AG09319 (cell line): Measurements from ENCODE around the gene SDS.

Source experiments
- DNase-seq: peaks from one replicate; pipeline ENCODE4 v3.0.0-alpha.2; 2010; ENCODE audit warnings: low read depth; ENCODE audit errors: extremely low read depth
- CTCF ChIP-seq: IDR thresholded peaks from 2 replicates; pipeline ENCODE4 v1.5.1; 2011; ENCODE audit warnings: low read depth, mild to moderate bottlenecking, inconsistent platforms, low read length, moderate library complexity

The SDS gene

GRCh38 chr12:113416091-113416754, 12.5 kb upstream of the SDS start:
- no peak for DNase-seq

GRCh38 chr12:113414519-113415038, 10.9 kb upstream of the SDS start:
- DNase-seq, result no peak
- no peak for TF ChIP-seq CTCF

More at GRCh38 chr12:113416091-113416754, 12.5 kb upstream of the SDS start:
- TF ChIP-seq CTCF, result no peak

- no peak for DNase-seq
- no peak for TF ChIP-seq CTCF
Measured at GRCh38 chr12:113413488-113413939, 9.8 kb upstream of the SDS start.

- no peak for TF ChIP-seq CTCF
- no peak for DNase-seq
Measured at GRCh38 chr12:113409462-113410124, 5.9 kb upstream of the SDS start.

- TF ChIP-seq CTCF, result no peak
- DNase-seq, result no peak
Measured at GRCh38 chr12:113408756-113409298, 5.1 kb upstream of the SDS start.

GRCh38 chr12:113407931-113408600, 4.4 kb upstream of the SDS start:
- TF ChIP-seq CTCF, result no peak
- DNase-seq, result no peak
